Measurements from ENCODE around the gene AFAP1L1. TPM values are rescaled to one million over a fixed set of nuclear protein-coding genes. Genes with fewer than 3 reads are reported as not detected.

The AFAP1L1 gene
- total and polyA plus RNA-seq, 4 donors: 2.1 to 11.6 (median 4.0) TPM

DNA sequence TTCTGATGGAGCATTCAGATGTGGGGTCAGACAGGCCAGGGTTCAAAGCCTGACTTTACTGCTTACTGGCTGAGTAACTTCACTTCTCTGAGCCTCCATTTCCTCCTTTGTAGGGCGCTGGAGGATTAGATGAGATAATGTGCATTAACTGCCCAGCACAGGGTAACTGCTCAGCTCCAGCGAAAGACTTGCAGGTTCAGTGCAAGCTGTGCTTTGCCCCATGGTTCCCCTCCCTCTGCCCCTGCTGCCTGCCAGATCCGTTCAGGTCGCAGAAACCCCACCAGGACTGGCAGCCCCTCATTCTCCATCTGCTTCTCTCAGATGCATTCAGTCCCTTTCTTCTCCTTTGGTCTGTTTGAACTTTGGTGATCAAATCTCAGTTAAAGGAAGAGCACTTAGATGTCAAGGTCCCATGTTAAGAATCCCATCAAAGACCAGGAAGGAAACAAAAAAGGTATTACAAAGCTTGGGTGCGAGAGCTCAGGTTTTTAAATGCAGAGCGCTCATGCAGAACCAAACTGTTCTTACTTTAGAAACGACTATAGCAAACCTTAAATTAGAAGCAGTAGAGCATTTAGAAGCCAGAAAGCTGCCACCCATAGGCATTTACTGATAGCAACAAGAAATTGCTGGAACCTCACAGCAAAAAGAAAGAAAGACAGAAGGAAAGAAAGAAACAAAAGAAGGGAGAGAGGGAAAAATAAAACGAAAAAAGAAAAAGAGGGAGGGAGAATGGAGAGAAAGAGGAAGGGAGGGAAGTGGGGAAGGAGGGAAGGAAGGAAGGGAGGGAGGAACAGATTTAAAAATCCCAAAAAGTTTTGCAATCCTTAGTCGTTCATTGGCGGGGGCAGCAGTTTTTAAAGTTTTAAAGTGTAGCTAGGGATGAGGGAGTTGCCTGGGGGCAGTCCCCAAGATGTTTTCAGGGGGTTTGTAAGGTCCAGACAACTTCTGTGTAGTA, 23.5 kb downstream of the AFAP1L1 start:
- no peak overlapping the region for H3K9ac ChIP-seq (ENCODE audit: low read depth in 1 of 2, low read length in 2 of 2)
- H3K27me3 ChIP-seq (ENCODE audit: control insufficient read depth in 4 of 4, insufficient read depth in 4 of 4, low read length in 3 of 4): no peaks in the 10 kb centered on the region
- WGBS: 63% methylated on average over 10 of the region's 10 CpGs
- DNase-seq (ENCODE audit: low spot score): no peak
- no peak overlapping the region for H3K4me3 ChIP-seq (ENCODE audit: low read depth in 1 of 3, low read length in 3 of 3)
- H3K27ac ChIP-seq (ENCODE audit: low read depth in 1 of 2, low read length in 2 of 2): no peak overlapping the region
- peaks cover 0 to 5% (median 2%) of the 10 kb centered on the region in 4 donors for H3K4me1 ChIP-seq (ENCODE audit: control insufficient read depth in 4 of 4, insufficient read depth in 4 of 4, low read length in 3 of 4)
- TF ChIP-seq, protein P1, sequence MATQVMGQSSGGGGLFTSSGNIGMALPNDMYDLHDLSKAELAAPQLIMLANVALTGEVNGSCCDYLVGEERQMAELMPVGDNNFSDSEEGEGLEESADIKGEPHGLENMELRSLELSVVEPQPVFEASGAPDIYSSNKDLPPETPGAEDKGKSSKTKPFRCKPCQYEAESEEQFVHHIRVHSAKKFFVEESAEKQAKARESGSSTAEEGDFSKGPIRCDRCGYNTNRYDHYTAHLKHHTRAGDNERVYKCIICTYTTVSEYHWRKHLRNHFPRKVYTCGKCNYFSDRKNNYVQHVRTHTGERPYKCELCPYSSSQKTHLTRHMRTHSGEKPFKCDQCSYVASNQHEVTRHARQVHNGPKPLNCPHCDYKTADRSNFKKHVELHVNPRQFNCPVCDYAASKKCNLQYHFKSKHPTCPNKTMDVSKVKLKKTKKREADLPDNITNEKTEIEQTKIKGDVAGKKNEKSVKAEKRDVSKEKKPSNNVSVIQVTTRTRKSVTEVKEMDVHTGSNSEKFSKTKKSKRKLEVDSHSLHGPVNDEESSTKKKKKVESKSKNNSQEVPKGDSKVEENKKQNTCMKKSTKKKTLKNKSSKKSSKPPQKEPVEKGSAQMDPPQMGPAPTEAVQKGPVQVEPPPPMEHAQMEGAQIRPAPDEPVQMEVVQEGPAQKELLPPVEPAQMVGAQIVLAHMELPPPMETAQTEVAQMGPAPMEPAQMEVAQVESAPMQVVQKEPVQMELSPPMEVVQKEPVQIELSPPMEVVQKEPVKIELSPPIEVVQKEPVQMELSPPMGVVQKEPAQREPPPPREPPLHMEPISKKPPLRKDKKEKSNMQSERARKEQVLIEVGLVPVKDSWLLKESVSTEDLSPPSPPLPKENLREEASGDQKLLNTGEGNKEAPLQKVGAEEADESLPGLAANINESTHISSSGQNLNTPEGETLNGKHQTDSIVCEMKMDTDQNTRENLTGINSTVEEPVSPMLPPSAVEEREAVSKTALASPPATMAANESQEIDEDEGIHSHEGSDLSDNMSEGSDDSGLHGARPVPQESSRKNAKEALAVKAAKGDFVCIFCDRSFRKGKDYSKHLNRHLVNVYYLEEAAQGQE (IDR thresholded peaks at IDR 0.05): no peak
- no peak for TF ChIP-seq FOXA2 (IDR thresholded peaks at IDR 0.05)
- TF ChIP-seq, protein P2, sequence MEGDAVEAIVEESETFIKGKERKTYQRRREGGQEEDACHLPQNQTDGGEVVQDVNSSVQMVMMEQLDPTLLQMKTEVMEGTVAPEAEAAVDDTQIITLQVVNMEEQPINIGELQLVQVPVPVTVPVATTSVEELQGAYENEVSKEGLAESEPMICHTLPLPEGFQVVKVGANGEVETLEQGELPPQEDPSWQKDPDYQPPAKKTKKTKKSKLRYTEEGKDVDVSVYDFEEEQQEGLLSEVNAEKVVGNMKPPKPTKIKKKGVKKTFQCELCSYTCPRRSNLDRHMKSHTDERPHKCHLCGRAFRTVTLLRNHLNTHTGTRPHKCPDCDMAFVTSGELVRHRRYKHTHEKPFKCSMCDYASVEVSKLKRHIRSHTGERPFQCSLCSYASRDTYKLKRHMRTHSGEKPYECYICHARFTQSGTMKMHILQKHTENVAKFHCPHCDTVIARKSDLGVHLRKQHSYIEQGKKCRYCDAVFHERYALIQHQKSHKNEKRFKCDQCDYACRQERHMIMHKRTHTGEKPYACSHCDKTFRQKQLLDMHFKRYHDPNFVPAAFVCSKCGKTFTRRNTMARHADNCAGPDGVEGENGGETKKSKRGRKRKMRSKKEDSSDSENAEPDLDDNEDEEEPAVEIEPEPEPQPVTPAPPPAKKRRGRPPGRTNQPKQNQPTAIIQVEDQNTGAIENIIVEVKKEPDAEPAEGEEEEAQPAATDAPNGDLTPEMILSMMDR (IDR thresholded peaks at IDR 0.05; ENCODE audit: low read depth, low read length, missing input control): no peak
- TF ChIP-seq TAF1 (conservative IDR thresholded peaks at IDR 0.05): no peak
- TF ChIP-seq, protein P3, sequence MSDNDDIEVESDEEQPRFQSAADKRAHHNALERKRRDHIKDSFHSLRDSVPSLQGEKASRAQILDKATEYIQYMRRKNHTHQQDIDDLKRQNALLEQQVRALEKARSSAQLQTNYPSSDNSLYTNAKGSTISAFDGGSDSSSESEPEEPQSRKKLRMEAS (IDR thresholded peaks at IDR 0.05): no peak
- no peak for TF ChIP-seq NR2F2 (IDR thresholded peaks at IDR 0.05)
- no peak for TF ChIP-seq SP1 (IDR thresholded peaks at IDR 0.05)
- no peak for TF ChIP-seq FOXA1 (IDR thresholded peaks at IDR 0.05)
- TF ChIP-seq, protein P4, sequence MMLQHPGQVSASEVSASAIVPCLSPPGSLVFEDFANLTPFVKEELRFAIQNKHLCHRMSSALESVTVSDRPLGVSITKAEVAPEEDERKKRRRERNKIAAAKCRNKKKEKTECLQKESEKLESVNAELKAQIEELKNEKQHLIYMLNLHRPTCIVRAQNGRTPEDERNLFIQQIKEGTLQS (IDR thresholded peaks at IDR 0.05): no peak
- TF ChIP-seq JUND (IDR thresholded peaks at IDR 0.05): no peak
- no peak for TF ChIP-seq EGR1 (IDR thresholded peaks at IDR 0.05; ENCODE audit: low read depth in 2 of 2)
- no peak for TF ChIP-seq RXRA (IDR thresholded peaks at IDR 0.05)
- no peaks in the 10 kb centered on the region for H3K36me3 ChIP-seq (ENCODE audit: control insufficient read depth in 4 of 4, insufficient read depth in 3 of 4, low read depth in 1 of 4, low read length in 3 of 4)
- H3K9me3 ChIP-seq (ENCODE audit: control insufficient read depth in 4 of 4, low read length in 3 of 4): no peaks in the 10 kb centered on the region

DNA sequence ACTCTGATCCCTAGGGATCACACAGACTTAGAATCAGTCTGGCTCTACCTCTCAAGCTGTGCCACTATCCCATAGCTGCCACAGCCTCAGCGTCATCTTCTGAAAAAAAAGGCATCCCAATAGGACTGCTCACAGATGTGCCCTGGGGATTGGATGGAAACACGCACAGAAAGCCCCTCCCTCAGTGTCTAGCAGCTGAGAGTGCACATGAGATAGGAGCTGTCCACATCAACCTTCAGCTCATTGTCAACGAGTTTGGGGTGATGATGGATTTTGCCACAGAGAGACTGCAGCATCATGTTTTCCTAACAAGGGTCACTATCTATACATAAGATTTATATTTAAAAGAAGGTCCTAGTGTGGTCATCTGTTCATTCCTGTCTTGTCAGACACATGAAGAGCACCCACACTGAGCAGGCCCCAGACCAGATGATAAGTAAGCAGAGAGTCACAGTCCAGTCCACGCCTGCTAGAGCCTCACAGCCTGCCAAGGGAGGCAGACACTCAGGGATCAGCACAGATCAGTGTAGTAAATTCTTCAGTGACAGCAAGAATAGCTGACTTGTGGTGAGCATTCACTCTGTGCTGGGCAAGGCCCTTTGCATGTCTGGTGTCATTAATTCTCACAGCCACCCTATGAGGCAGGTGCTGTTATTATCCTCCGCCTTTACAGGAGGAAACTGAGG, 25.8 kb downstream of the AFAP1L1 start:
- H3K27me3 ChIP-seq (ENCODE audit: control insufficient read depth in 4 of 4, insufficient read depth in 4 of 4, low read length in 3 of 4): no peaks in the 10 kb centered on the region
- TF ChIP-seq, protein P5, sequence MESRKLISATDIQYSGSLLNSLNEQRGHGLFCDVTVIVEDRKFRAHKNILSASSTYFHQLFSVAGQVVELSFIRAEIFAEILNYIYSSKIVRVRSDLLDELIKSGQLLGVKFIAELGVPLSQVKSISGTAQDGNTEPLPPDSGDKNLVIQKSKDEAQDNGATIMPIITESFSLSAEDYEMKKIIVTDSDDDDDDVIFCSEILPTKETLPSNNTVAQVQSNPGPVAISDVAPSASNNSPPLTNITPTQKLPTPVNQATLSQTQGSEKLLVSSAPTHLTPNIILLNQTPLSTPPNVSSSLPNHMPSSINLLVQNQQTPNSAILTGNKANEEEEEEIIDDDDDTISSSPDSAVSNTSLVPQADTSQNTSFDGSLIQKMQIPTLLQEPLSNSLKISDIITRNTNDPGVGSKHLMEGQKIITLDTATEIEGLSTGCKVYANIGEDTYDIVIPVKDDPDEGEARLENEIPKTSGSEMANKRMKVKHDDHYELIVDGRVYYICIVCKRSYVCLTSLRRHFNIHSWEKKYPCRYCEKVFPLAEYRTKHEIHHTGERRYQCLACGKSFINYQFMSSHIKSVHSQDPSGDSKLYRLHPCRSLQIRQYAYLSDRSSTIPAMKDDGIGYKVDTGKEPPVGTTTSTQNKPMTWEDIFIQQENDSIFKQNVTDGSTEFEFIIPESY (IDR thresholded peaks at IDR 0.05): no peak
- TF ChIP-seq FOXA2 (IDR thresholded peaks at IDR 0.05): no peak
- TF ChIP-seq YY1 (IDR thresholded peaks at IDR 0.05): no peak
- TF ChIP-seq HNF4A (conservative IDR thresholded peaks at IDR 0.05): no peak
- no peak for TF ChIP-seq NR2F2 (IDR thresholded peaks at IDR 0.05)
- H3K9me3 ChIP-seq (ENCODE audit: control insufficient read depth in 4 of 4, low read length in 3 of 4): no peaks in the 10 kb centered on the region
- H3K27ac ChIP-seq (ENCODE audit: low read depth in 1 of 2, low read length in 2 of 2): no peak overlapping the region
- DNase-seq (ENCODE audit: low spot score): no peak
- no peak overlapping the region for H3K4me3 ChIP-seq (ENCODE audit: low read depth in 1 of 3, low read length in 3 of 3)
- H3K9ac ChIP-seq (ENCODE audit: low read depth in 1 of 2, low read length in 2 of 2): no peak overlapping the region
- H3K4me1 ChIP-seq (ENCODE audit: control insufficient read depth in 4 of 4, insufficient read depth in 4 of 4, low read length in 3 of 4): peaks cover 0 to 5% (median 2%) of the 10 kb centered on the region in 4 donors
- H3K36me3 ChIP-seq (ENCODE audit: control insufficient read depth in 4 of 4, insufficient read depth in 3 of 4, low read depth in 1 of 4, low read length in 3 of 4): no peaks in the 10 kb centered on the region
- 82% methylated on average over 5 of the region's 5 CpGs for WGBS

Measured in liver (tissue), 9 donors.